ENCODE measurements around the gene KNTC1. TPM values are rescaled to one million over a fixed set of nuclear protein-coding genes. Genes with fewer than 3 reads are reported as not detected.

Gene KNTC1
- total and polyA plus RNA-seq, 2 of the 13 experiments (the other 11 are each of a cell fraction or from before 2014, with no cell fraction given) = 45.1 to 57.6 TPM

DNA sequence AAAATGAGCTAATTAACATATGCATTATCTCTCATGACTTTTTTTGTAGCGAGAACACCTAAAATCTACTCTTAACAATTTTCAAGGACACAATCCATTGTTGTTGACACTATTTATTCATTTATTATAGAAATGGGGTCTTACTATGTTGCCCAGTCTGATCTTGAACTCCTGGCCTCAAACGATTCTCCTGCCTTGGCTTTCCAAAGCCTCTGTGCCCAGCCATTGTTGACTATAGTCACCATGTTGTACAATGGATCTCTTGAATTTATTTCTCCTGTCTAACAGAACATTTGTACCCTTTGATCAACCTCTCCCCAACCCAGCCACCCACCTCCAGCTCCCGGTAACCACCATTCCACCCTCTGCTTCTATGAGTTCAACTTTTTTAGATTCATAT, 134.9 kb downstream of the KNTC1 start:
- Histone ChIP-seq H3K9ac (ENCODE audit: insufficient read depth, low read depth, low read length) (no peak overlapping the region), H3K4me1 (ENCODE audit: insufficient read depth, low read length) (peaks cover 7% of the 10 kb centered on the region), H3K27me3 (ENCODE audit: control insufficient read depth in 1 of 2, insufficient read depth in 2 of 2, low read length in 2 of 2) (no peaks in the 10 kb centered on the region), H3K36me3 (replicated peaks in 1 of 2; ENCODE audit: control insufficient read depth in 1 of 2, insufficient read depth in 2 of 2, low read length in 2 of 2) (no peaks in the 10 kb centered on the region), H3K79me2 (ENCODE audit: insufficient read depth, low read length) (no peaks in the 10 kb centered on the region), H3K4me2 (ENCODE audit: low read depth, low read length) (no peak overlapping the region), H3K27ac (ENCODE audit: extremely low read length, insufficient read depth, low read length) (no peak overlapping the region), H2AFZ (ENCODE audit: low read length) (no peak overlapping the region), H3K4me3 (replicated peaks in 1 of 3; ENCODE audit: insufficient read depth in 1 of 3, low read depth in 2 of 3, low read length in 3 of 3) (no peak overlapping the region), H4K20me1 (ENCODE audit: insufficient read depth, low read length) (no peaks in the 10 kb centered on the region), H3K9me3 (ENCODE audit: low read length) (no peaks in the 10 kb centered on the region)
- in situ Hi-C loops (cut with HindIII; ENCODE audit: extremely low pct_ligation_motif_present, low pct_unique_long_range_greater_than_20kb) (no loop called here), intact Hi-C loops (cut with micrococcal nuclease; ENCODE audit: unreplicated experiment) (no loop called here)
- BruUV-seq (replicated peaks) = no TSS peak
- ChIA-PET CTCF (ENCODE audit: low intra/inter-chr PET ratio, low total read pairs) (no interaction called here), POLR2A (no interaction called here)
- DNase-seq (ENCODE audit: low spot score) = no peak
- 56% methylated on average over 3 of the region's 3 CpGs for WGBS (ENCODE audit: low lambda C conversion rate)
- no peak for FAIRE-seq
- no peak for ATAC-seq
- TF ChIP-seq PAF1 (CRISPR knock-in tag; IDR thresholded peaks at IDR 0.05) (no peak), ZNF121 (CRISPR knock-in tag; IDR thresholded peaks at IDR 0.05) (peak; percentile 62; the same call in 1 of the 2 replicates)

DNA sequence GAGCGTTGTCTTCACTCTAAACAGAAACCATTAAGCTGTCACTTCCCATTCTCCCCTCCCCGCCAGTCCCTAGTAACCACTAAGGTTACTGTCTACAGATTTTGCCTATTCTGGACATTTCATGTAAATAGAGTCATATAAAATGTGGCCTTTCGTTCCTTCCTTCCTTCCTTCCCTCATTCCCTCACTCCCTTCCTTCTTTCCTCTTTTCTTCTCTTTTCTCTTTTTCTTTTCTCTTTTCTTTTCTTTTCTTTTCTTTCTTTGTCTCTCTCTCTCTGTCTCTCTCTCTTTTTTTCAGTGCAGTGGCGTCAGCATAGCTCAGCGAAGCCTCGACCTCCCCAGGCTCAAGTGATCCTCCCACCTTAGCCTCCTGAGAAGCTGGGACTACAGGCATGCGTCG, 138.3 kb downstream of the KNTC1 start:
- H2AFZ ChIP-seq (ENCODE audit: low read length) = no peak overlapping the region
- H3K9ac ChIP-seq (ENCODE audit: insufficient read depth, low read depth, low read length) = no peak overlapping the region
- ATAC-seq = no peak
- in situ Hi-C loops (cut with HindIII; ENCODE audit: extremely low pct_ligation_motif_present, low pct_unique_long_range_greater_than_20kb) = no loop called here
- H3K4me1 ChIP-seq (ENCODE audit: insufficient read depth, low read length) = peaks cover 12% of the 10 kb centered on the region
- no peak for DNase-seq (ENCODE audit: low spot score)
- no peaks in the 10 kb centered on the region for H3K27me3 ChIP-seq (ENCODE audit: control insufficient read depth in 1 of 2, insufficient read depth in 2 of 2, low read length in 2 of 2)
- no peak for FAIRE-seq
- H3K79me2 ChIP-seq (ENCODE audit: insufficient read depth, low read length) = no peaks in the 10 kb centered on the region
- CTCF ChIA-PET (ENCODE audit: low intra/inter-chr PET ratio, low total read pairs) = no interaction called here
- no TSS peak for BruUV-seq (replicated peaks)
- no peak overlapping the region for H3K4me2 ChIP-seq (ENCODE audit: low read depth, low read length)
- 51% methylated on average over 8 of the region's 8 CpGs for WGBS (ENCODE audit: low lambda C conversion rate)
- no peaks in the 10 kb centered on the region for H4K20me1 ChIP-seq (ENCODE audit: insufficient read depth, low read length)
- H3K9me3 ChIP-seq (ENCODE audit: low read length) = no peaks in the 10 kb centered on the region
- intact Hi-C loops (cut with micrococcal nuclease; ENCODE audit: unreplicated experiment) = no loop called here
- no peak overlapping the region for H3K27ac ChIP-seq (ENCODE audit: extremely low read length, insufficient read depth, low read length)
- POLR2A ChIA-PET = no interaction called here
- H3K4me3 ChIP-seq (replicated peaks in 1 of 3; ENCODE audit: insufficient read depth in 1 of 3, low read depth in 2 of 3, low read length in 3 of 3) = no peak overlapping the region
- H3K36me3 ChIP-seq (replicated peaks in 1 of 2; ENCODE audit: control insufficient read depth in 1 of 2, insufficient read depth in 2 of 2, low read length in 2 of 2) = no peaks in the 10 kb centered on the region
- TF ChIP-seq RFXANK (CRISPR knock-in tag; IDR thresholded peaks at IDR 0.05) (no peak), ZNF431 (CRISPR knock-in tag; IDR thresholded peaks at IDR 0.05; ENCODE audit: borderline replicate concordance, low read depth) (no peak), ZNF550 (CRISPR knock-in tag; IDR thresholded peaks at IDR 0.05; ENCODE audit: borderline replicate concordance) (no peak), HOXA7 (CRISPR knock-in tag; IDR thresholded peaks at IDR 0.05) (no peak), ZNF430 (CRISPR knock-in tag; IDR thresholded peaks at IDR 0.05) (no peak), SNAI1 (CRISPR knock-in tag; IDR thresholded peaks at IDR 0.05; ENCODE audit: borderline replicate concordance) (no peak), RXRB (CRISPR knock-in tag; IDR thresholded peaks at IDR 0.05; ENCODE audit: borderline replicate concordance) (no peak), RELA (CRISPR knock-in tag; IDR thresholded peaks at IDR 0.05) (no peak), SIX1 (CRISPR knock-in tag; IDR thresholded peaks at IDR 0.05; ENCODE audit: borderline replicate concordance) (no peak), HNF1A (IDR thresholded peaks at IDR 0.05; ENCODE audit: low read depth) (no peak), HNF1A (CRISPR knock-in tag; IDR thresholded peaks at IDR 0.05; ENCODE audit: borderline replicate concordance) (no peak), GABPB1 (CRISPR knock-in tag; IDR thresholded peaks at IDR 0.05) (no peak)
- TF ChIP-seq, protein P1, sequence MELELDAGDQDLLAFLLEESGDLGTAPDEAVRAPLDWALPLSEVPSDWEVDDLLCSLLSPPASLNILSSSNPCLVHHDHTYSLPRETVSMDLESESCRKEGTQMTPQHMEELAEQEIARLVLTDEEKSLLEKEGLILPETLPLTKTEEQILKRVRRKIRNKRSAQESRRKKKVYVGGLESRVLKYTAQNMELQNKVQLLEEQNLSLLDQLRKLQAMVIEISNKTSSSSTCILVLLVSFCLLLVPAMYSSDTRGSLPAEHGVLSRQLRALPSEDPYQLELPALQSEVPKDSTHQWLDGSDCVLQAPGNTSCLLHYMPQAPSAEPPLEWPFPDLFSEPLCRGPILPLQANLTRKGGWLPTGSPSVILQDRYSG (CRISPR knock-in tag; IDR thresholded peaks at IDR 0.05) = no peak
- TF ChIP-seq, protein P2, sequence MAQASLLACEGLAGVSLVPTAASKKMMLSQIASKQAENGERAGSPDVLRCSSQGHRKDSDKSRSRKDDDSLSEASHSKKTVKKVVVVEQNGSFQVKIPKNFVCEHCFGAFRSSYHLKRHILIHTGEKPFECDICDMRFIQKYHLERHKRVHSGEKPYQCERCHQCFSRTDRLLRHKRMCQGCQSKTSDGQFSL (CRISPR knock-in tag; IDR thresholded peaks at IDR 0.05) = no peak

All from HepG2 (cell line).